ENCODE results near the gene TM6SF1.

- TF ChIP-seq CTCF (IDR thresholded peaks at IDR 0.05) (no peak), POLR2A (IDR thresholded peaks at IDR 0.05) (no peak)
These were observed 42.6 kb upstream of the TM6SF1 start for GRCh38 chr15:83064859-83065258.

Data from esophagus squamous epithelium (tissue), 4 donors.